Esophagus muscularis mucosa (tissue), 4 donors: Measurements from ENCODE around the gene DAB1. TPM values are rescaled to one million over a fixed set of nuclear protein-coding genes. Genes with fewer than 3 reads are reported as not detected.

Source experiments
- DNase-seq: peaks from one replicate; pipeline ENCODE4 v3.0.0-alpha.2; 2017; ENCODE audit errors: extremely low spot score
- H3K27ac ChIP-seq, 4 donors: fragments of 200-600 bp; sonication (generic); replicated peaks in 1 of 4; 1 replicate in 3 of 4; 2 replicates in 1 of 4; pipeline ENCODE4 v1.5.1; 2016 to 2019; ENCODE audit warnings: mild to moderate bottlenecking in 1 of 4
- H3K27me3 ChIP-seq, 4 donors: fragments of 200-600 bp; sonication (generic); one replicate each; pipeline versions ENCODE4 v1.5.1 to v1.6.0; 2016 to 2019
- H3K36me3 ChIP-seq, 4 donors: fragments of 200-600 bp; sonication (generic); one replicate each; pipeline ENCODE4 v1.5.1; 2016 to 2019
- H3K4me1 ChIP-seq, 4 donors: fragments of 200-600 bp; sonication (generic); one replicate each; pipeline ENCODE4 v1.5.1; 2016 to 2019
- H3K4me3 ChIP-seq, 4 donors: fragments of 200-600 bp; sonication (generic); 1 replicate in 2 of 4; 2 replicates in 2 of 4; pipeline ENCODE4 v1.5.1; 2016 to 2019; ENCODE audit warnings: mild to moderate bottlenecking in 4 of 4, moderate library complexity in 1 of 4
- H3K9me3 ChIP-seq, 4 donors: fragments of 200-600 bp; sonication (generic); 1 replicate in 3 of 4; 2 replicates in 1 of 4; pipeline ENCODE4 v1.5.1; 2016 to 2019
- EP300 ChIP-seq: sonication (generic); formaldehyde crosslinking; IDR thresholded peaks from one replicate; pipeline ENCODE4 v1.6.1; 2017; ENCODE audit warnings: antibody characterized with exemption
- POLR2A ChIP-seq: fragments of 450-650 bp; IDR thresholded peaks from one replicate; pipeline ENCODE4 v1.6.1; 2017; ENCODE audit warnings: antibody characterized with exemption, moderate library complexity, mild to moderate bottlenecking, low read depth
- POLR2AphosphoS5 ChIP-seq, 2 donors: sonication (generic); formaldehyde crosslinking; IDR thresholded peaks; one replicate each; pipeline ENCODE4 v1.6.1; 2017; ENCODE audit warnings: antibody characterized with exemption in 2 of 2
- WGBS: methylation state at CpG from one replicate; pipeline ENCODE4 v1.1.5; 2018; 5-methylcytosine and 5-hydroxymethylcytosine counted together
- intact Hi-C: fragments of 100-400 bp; cut with DNase I; formaldehyde crosslinking; loops from one replicate; pipeline ENCODE4 v1.15.1; 2023
- total RNA-seq, 4 donors: library from RNA; depleted of rRNA; stranded (reverse); fragments of >200 nt; gene quantifications; one replicate each; pipeline versions ENCODE4 v1.1.0 to v1.2.1, GENCODE V29; 2016
- TF ChIP-seq, protein P1 (sequence below), 3 experiments: fragments of 200-600 bp in 2 of 3; fragments of 450-650 bp in 1 of 3; sonication (generic) in 2 of 3; IDR thresholded peaks; one replicate each; pipeline ENCODE4 v1.5.1; 2017 to 2019; ENCODE audit warnings: antibody characterized with exemption in 3 of 3, mild to moderate bottlenecking in 2 of 3, moderate library complexity in 1 of 3

Gene DAB1
- total RNA-seq, 4 donors from 2014 or later: 0.26 to 1.3 (median 0.37) TPM

DNA sequence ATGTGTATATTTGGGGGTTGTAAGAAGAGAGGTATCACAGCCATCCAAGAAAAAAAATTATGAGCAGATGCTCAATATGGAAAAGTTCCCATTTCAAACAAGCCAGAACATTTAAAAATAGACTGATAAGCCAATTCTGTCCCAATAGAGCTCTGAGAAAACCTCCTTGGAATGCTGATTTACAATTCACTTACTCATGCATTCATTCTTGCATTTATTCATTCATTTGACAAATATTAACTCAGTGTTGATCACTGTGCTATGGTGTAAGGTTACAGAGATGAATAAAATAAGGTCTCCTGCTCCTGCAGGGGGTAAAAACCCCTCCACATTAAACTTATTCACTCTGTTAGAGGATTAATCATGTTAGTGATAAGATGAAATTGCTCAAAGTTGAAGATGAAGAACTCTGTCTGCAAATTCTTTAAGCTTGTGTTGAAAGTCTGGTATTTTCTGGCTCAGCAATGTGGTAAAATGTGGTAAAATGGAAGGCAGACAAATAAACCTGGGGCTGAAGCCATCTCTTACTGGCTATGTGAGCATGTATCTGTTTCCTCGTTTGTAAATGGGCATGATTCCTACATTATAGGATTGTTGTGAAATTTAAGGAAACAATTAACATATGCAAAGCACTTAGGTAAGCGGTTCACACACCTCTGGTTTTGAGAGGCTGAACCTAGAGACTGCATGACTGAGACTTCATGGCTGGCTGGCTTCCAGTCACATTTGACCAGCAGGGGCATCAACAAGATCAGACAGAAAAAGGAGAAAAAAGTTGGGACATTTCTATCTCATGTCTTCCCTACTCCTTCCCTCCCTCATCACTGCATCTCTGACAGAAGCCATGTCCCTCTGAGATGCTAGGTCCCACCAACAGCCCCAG, 45.0 kb upstream of the DAB1 start:
- peaks cover 0 to 8% (median 2%) of the 10 kb centered on the region in 4 donors for H3K4me1 ChIP-seq
- H3K4me3 ChIP-seq: no peak overlapping the region
- TF ChIP-seq, protein P1, sequence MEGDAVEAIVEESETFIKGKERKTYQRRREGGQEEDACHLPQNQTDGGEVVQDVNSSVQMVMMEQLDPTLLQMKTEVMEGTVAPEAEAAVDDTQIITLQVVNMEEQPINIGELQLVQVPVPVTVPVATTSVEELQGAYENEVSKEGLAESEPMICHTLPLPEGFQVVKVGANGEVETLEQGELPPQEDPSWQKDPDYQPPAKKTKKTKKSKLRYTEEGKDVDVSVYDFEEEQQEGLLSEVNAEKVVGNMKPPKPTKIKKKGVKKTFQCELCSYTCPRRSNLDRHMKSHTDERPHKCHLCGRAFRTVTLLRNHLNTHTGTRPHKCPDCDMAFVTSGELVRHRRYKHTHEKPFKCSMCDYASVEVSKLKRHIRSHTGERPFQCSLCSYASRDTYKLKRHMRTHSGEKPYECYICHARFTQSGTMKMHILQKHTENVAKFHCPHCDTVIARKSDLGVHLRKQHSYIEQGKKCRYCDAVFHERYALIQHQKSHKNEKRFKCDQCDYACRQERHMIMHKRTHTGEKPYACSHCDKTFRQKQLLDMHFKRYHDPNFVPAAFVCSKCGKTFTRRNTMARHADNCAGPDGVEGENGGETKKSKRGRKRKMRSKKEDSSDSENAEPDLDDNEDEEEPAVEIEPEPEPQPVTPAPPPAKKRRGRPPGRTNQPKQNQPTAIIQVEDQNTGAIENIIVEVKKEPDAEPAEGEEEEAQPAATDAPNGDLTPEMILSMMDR (IDR thresholded peaks at IDR 0.05): no peak
- no peak for TF ChIP-seq EP300
- TF ChIP-seq POLR2AphosphoS5 (IDR thresholded peaks at IDR 0.05): no peak
- TF ChIP-seq POLR2A: no peak
- no peak overlapping the region for H3K27ac ChIP-seq
- no peak for DNase-seq
- intact Hi-C loops: no loop called here
- H3K9me3 ChIP-seq: no peaks in the 10 kb centered on the region
- no peaks in the 10 kb centered on the region for H3K27me3 ChIP-seq
- no peaks in the 10 kb centered on the region for H3K36me3 ChIP-seq
- 63% methylated on average over 2 of the region's 2 CpGs for WGBS

DNA sequence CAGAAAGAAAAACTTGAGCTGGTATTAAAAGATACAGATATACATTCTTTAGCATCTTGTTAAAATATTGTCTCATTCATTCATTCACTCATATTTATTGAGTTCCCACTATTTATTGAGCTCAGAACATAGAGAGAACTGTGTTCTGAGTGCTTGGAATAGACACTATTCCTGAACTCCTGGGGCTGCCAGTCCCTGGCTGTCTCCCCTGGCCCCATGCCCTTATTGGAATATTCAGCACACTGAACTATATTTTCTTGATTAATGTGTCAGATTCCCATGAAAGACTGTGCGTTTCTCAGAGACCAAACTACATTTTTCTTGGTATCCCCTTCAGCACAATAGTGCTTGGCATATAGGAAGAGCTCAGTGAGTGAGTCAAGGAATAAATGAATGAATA, 44.0 kb upstream of the DAB1 start:
- no peaks in the 10 kb centered on the region for H3K27me3 ChIP-seq
- 72% methylated on average over 1 of the region's 1 CpG for WGBS
- no peak overlapping the region for H3K4me3 ChIP-seq
- DNase-seq: no peak
- peaks cover 0 to 8% (median 2%) of the 10 kb centered on the region in 4 donors for H3K4me1 ChIP-seq
- no peak overlapping the region for H3K27ac ChIP-seq
- intact Hi-C loops: no loop called here
- H3K36me3 ChIP-seq: no peaks in the 10 kb centered on the region
- no peaks in the 10 kb centered on the region for H3K9me3 ChIP-seq
- TF ChIP-seq POLR2AphosphoS5 (IDR thresholded peaks at IDR 0.05) (no peak), POLR2A (no peak), EP300 (no peak)
- TF ChIP-seq, protein P1 (IDR thresholded peaks at IDR 0.05): no peak

DNA sequence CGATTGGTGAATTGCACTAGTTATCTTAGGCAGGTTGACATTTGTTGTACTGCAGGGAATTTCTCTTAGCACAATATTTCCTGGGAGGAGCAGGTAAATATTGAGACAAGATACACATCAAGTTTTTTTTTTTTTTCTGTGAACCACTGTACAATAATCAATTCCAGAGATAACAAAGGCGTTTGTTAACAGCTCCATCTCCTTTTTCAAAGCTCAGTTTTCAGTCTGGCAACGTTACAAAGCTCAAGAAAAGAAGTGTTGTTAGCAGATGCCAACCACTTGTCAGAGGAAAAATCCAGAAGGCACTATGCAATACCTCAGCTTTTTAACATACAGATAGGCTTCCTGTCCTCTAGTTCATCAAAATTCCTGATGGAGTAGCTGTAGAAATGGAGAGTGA, 40.9 kb upstream of the DAB1 start:
- Histone ChIP-seq H3K36me3 (no peaks in the 10 kb centered on the region), H3K9me3 (no peaks in the 10 kb centered on the region), H3K27me3 (no peaks in the 10 kb centered on the region), H3K4me1 (peaks cover 0 to 8% (median 2%) of the 10 kb centered on the region in 4 donors), H3K27ac (no peak overlapping the region), H3K4me3 (no peak overlapping the region)
- TF ChIP-seq, protein P1 (IDR thresholded peaks at IDR 0.05): no peak
- TF ChIP-seq EP300 (no peak), POLR2A (no peak), POLR2AphosphoS5 (IDR thresholded peaks at IDR 0.05) (no peak)
- WGBS: 43% methylated on average over 3 of the region's 3 CpGs
- intact Hi-C loops: no loop called here
- no peak for DNase-seq

DNA sequence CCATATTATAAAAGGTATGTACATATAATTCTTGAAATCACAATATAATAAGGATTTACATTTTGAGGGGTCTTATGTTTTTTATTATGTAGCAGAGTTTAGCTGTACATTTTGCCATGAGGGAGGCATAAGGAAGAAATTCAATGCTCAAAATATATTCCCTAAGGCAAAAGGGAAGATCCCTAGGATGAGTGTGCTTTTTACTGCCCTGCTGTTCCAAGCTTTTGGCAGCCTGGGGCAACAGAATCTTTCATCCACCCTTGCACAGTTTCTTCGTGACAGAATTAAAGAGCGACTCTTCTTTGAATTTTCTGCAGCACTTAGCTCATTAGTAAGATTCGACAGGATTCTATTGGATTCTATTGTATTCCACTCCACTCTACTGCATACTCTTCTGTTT, 39.5 kb upstream of the DAB1 start:
- Histone ChIP-seq H3K4me1 (peaks cover 0 to 1% (median 0%) of the 10 kb centered on the region in 4 donors), H3K9me3 (no peaks in the 10 kb centered on the region), H3K27ac (no peak overlapping the region), H3K4me3 (no peak overlapping the region), H3K27me3 (no peaks in the 10 kb centered on the region), H3K36me3 (no peaks in the 10 kb centered on the region)
- no peak for TF ChIP-seq POLR2A
- TF ChIP-seq, protein P1 (IDR thresholded peaks at IDR 0.05): no peak
- intact Hi-C loops: no loop called here
- DNase-seq: no peak
- WGBS: 94% methylated on average over 3 of the region's 3 CpGs
